Mucosa of descending colon (tissue), 3 donors: ENCODE data around the gene RBMXL2. TPM values are rescaled to one million over a fixed set of nuclear protein-coding genes. Genes with fewer than 3 reads are reported as not detected.

Experiments
- ATAC-seq: fragments of 200-7000 bp; cut with Tn5 transposase; one replicate; pipeline ENCODE4 v1.9.1; 2020; ENCODE audit warnings: mild to moderate bottlenecking, moderate library complexity
- DNase-seq, 3 donors: peaks; one replicate each; pipeline ENCODE4 v3.0.0-alpha.2; 2020
- H3K36me3 ChIP-seq: fragments of 200-600 bp; one replicate; pipeline ENCODE4 v1.8.0; 2021; ENCODE audit warnings: low read depth, mild to moderate bottlenecking
- H3K4me1 ChIP-seq: fragments of 200-600 bp; one replicate; pipeline ENCODE4 v1.8.0; 2021; ENCODE audit warnings: low read depth, mild to moderate bottlenecking
- H3K4me3 ChIP-seq: fragments of 200-600 bp; one replicate; pipeline ENCODE4 v1.8.0; 2021; ENCODE audit warnings: mild to moderate bottlenecking
- H3K9me3 ChIP-seq: fragments of 200-600 bp; one replicate; pipeline ENCODE4 v1.8.0; 2021; ENCODE audit warnings: mild to moderate bottlenecking
- CTCF ChIP-seq: fragments of 200-600 bp; IDR thresholded peaks from one replicate; pipeline ENCODE4 v1.8.0; 2022; ENCODE audit warnings: antibody characterized with exemption, mild to moderate bottlenecking
- intact Hi-C, 2 donors: fragments of 100-400 bp; cut with DNase I in 1 of 2; cut with micrococcal nuclease in 1 of 2; formaldehyde crosslinking; loops; one replicate each; pipeline versions ENCODE4 v1.11.0 to v1.11.1; 2022; cut with DNase I, micrococcal nuclease
- long read RNA-seq, 2 donors: library from polyadenylated mRNA; unstranded; transcript quantifications; one replicate each; pipeline ENCODE4 v2.0.0, GENCODE V29; 2019 to 2021
- total RNA-seq, 3 donors: library from RNA; stranded (reverse); fragmentation: NEBNext Ultra II Directional in 2 of 3; extraction: Animal tissue kit (Norgen Biotek cat#: 25700) in 2 of 3; gene quantifications; one replicate each; pipeline versions ENCODE4 v1.2.1 to v1.2.4, GENCODE V29; 2021 to 2023
- donor health status: DM: no; HTN: no; CAD: no; lungs with moderate emphysema.
- donor health status: DM: no; HTN: no; CAD: no.
- donor health status: DM: no; HTN: yes; CAD: no.

The RBMXL2 gene
- total RNA-seq, result under 1 TPM in 1 of 3 donors, not detected in 2; 0.20 TPM
- long read RNA-seq, donor 1, result 0 reads
- long read RNA-seq, donor 2, result 0 reads

GRCh38 chr11:7088921-7089320, at the start of gene RBMXL2:
TSS of gene RBMXL2 (plus strand) at chr11:7088998. CDS start at chr11:7089121, 123 bp downstream.
- no peaks in the 10 kb centered on the region for H3K4me1 ChIP-seq
- intact Hi-C loops, result no loop called here
- ATAC-seq (no peak), DNase-seq (peak in 1 of 3 donors; percentile 45)
- no peaks in the 10 kb centered on the region for H3K9me3 ChIP-seq
- no peaks in the 10 kb centered on the region for H3K36me3 ChIP-seq
- TF ChIP-seq CTCF, result no peak
- no peak within 1 kb of the TSS for H3K4me3 ChIP-seq

GRCh38 chr11:7046474-7047175, 42.2 kb upstream of the RBMXL2 start:
- Histone ChIP-seq H3K36me3 (no peaks in the 10 kb centered on the region), H3K4me3 (no peak overlapping the region), H3K9me3 (no peaks in the 10 kb centered on the region), H3K4me1 (no peaks in the 10 kb centered on the region)
- TF ChIP-seq CTCF, result no peak
- intact Hi-C loops, result no loop called here
- ATAC-seq, result no peak
- no peak for DNase-seq

- H3K9me3 ChIP-seq, result no peaks in the 10 kb centered on the region
- H3K4me1 ChIP-seq, result no peaks in the 10 kb centered on the region
- DNase-seq (no peak), ATAC-seq (no peak)
- no peaks in the 10 kb centered on the region for H3K36me3 ChIP-seq
- intact Hi-C loops, result no loop called here
- no peak for TF ChIP-seq CTCF
- no peak overlapping the region for H3K4me3 ChIP-seq
Measured at GRCh38 chr11:7050191-7050590, 38.6 kb upstream of the RBMXL2 start.

GRCh38 chr11:7056828-7057513, 31.8 kb upstream of the RBMXL2 start:
- intact Hi-C loops, result no loop called here
- Histone ChIP-seq H3K4me3 (no peak overlapping the region), H3K36me3 (no peaks in the 10 kb centered on the region), H3K4me1 (no peaks in the 10 kb centered on the region), H3K9me3 (no peaks in the 10 kb centered on the region)
- TF ChIP-seq CTCF, result no peak
- no peak for ATAC-seq
- no peak for DNase-seq

- H3K4me3 ChIP-seq, result no peak overlapping the region
- H3K9me3 ChIP-seq, result no peaks in the 10 kb centered on the region
- H3K36me3 ChIP-seq, result no peaks in the 10 kb centered on the region
- H3K4me1 ChIP-seq, result no peaks in the 10 kb centered on the region
- TF ChIP-seq CTCF, result no peak
- ATAC-seq (no peak), DNase-seq (no peak)
- intact Hi-C loops, result no loop called here
Measured at GRCh38 chr11:7057641-7058040, 31.2 kb upstream of the RBMXL2 start.
